ACHN (cell line): Measurements from ENCODE around the gene CELA2A.
"Not testable (repeated sequence)": the region's sequence is repeated elsewhere in the genome, so short reads cannot be mapped to it uniquely, and the experiment has no call there.

ENCODE experiments used
- DNase-seq: peaks from one replicate; pipeline ENCODE4 v3.0.0-alpha.2; 2015
- in situ Hi-C: cut with HindIII; loops from 2 replicates; pipeline ENCODE4 v1.10.0; 2017; ENCODE audit warnings: low sequenced_read_pairs, low pct_ligation_motif_present, low pct_unique_long_range_greater_than_20kb

CELA2A gene

DNA sequence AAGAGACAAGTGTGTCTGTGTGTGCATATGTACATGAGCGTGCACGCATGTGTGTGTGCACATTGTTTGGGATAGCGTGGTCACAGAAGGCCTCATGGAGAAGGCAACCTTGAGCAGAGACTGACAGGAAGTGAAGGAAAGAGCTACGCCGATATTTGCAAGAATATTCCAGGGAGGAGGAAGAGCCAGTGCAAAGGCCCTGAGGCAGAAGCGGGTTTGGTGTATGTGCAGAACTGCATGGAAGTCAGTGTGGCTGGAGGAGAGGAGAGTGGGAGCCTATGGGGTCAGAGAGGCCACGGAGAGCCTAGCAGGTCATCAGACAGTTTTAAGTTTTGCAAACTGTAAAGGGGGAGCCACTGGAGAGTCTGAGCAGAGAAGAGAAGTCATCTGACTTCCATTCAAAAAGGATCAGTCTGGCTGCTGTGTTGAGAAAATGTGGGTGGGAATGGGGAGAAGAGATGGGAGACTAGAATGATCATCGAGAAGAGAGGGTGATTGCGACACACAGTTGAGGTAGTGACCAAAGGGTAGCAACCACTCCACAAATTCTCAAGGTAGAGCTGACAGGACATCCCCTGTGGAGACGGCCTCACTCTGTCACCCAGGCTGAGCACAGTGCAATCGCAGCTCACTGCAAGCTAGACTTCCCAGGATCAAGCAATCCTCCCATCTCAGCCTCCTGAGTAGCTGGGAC is 23.3 kb downstream of the CELA2A start:
- DNase-seq: no peak
- in situ Hi-C loops: no loop called here

DNA sequence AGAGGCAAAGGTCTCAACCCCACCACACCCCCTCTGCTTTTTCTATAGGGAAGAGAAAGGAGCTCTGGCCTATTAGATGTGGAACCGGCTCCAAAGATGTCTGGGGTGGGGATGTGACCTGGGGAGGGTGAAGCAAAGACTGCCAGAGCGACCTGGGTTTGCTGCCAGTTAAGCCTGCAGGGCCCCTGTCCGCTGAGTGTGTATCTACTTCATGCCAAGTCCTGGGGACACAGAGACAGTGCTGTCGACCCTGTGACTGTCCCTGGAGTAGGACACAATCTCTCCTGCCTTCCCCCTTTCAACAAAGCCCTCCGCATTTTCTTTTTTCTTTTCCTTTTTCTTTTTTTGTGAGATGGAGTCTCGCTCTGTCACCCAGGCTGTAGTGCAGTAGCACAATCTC is 25.9 kb downstream of the CELA2A start:
- in situ Hi-C loops, DNase-seq: not testable (repeated sequence)

- DNase-seq, in situ Hi-C loops: not testable (repeated sequence)
These were observed 26.5 kb downstream of the CELA2A start for GRCh38 chr1:15482983-15483543.

GRCh38 chr1:15483971-15484370 is 27.4 kb downstream of the CELA2A start:
- in situ Hi-C loops: no loop called here

DNA sequence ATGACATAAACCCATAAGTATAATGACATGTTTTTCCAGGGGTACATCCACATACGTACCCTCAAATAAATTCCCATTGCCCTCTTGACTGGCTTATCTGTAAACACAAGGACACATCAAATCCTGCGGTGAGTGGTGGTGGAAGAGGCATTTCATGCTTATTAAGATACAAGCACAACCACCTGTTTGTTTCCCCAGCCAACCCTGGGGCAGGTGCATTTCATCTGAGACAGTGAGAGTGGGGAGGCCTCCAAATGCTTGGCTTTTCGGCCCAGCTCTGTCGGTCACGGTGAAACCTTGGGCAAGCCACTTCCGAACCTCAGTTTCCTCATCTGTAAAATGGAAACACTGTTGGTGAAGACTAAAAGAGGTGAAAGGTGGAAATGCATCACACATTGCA is 27.9 kb downstream of the CELA2A start:
- in situ Hi-C loops, DNase-seq: not testable (repeated sequence)

More at GRCh38 chr1:15483971-15484370, 27.4 kb downstream of the CELA2A start:
- no peak for DNase-seq

DNA sequence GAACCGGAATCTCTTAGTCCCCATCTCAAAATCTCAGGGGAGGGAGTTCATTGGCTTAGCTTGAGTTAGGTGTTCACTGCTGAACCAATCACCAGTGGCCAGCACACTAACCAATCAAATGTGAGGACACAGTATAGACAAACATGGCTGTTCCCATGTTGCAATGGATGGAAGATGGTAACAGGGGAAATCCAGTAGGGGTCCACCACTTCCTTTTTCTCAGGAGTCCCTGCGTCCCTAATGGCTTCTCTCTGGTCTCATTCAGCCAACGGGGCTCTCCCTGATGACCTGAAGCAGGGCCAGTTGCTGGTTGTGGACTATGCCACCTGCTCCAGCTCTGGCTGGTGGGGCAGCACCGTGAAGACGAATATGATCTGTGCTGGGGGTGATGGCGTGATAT is 29.1 kb downstream of the CELA2A start:
- in situ Hi-C loops: no loop called here
- DNase-seq: no peak

GRCh38 chr1:15486844-15487610 is 30.5 kb downstream of the CELA2A start:
- in situ Hi-C loops, DNase-seq: not testable (repeated sequence)

- in situ Hi-C loops: no loop called here
These were observed 31.8 kb downstream of the CELA2A start for GRCh38 chr1:15488371-15488770.

GRCh38 chr1:15489052-15489736 is 32.7 kb downstream of the CELA2A start:
- in situ Hi-C loops: no loop called here
- DNase-seq: no peak

More at GRCh38 chr1:15488371-15488770, 31.8 kb downstream of the CELA2A start:
- no peak for DNase-seq

DNA sequence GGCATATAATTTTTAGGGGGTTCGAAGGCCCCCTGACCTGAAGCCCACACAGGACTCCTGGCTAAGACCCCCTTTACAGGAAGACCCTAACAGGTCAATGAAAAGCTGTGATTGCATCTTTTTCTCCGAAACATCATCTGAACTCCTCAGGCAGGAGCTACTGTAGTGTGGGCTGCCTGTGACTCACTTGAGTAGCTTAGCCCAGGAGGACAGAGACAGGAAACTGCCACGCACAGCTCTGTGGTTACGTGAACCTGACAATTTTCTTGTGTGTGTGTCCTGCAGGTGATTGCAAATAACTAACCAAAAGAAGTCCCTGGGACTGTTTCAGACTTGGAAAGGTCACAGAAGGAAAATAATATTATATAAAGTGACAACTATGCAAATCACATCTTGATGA is 34.5 kb downstream of the CELA2A start:
- in situ Hi-C loops, DNase-seq: not testable (repeated sequence)

DNA sequence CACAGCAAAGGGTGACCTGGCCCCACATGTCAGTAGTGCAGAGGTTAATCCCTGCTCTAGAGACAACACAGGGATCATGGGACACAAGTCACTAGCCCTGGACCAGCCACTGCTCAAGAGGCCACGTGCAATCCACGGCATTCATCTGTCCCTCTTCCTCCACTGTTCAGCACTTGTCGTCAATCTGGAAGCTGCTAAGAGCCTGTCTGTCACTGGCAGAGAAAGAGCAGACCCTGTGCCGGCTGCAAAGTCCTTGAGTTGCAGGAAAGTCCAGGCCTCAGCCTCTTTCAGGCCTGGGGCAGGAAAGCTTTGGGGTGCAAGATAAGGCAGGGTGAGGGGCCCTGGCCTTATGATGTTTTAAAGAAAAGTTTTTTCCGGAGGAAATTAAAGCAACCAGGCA is 36.1 kb downstream of the CELA2A start:
- no peak for DNase-seq
- in situ Hi-C loops: no loop called here

DNA sequence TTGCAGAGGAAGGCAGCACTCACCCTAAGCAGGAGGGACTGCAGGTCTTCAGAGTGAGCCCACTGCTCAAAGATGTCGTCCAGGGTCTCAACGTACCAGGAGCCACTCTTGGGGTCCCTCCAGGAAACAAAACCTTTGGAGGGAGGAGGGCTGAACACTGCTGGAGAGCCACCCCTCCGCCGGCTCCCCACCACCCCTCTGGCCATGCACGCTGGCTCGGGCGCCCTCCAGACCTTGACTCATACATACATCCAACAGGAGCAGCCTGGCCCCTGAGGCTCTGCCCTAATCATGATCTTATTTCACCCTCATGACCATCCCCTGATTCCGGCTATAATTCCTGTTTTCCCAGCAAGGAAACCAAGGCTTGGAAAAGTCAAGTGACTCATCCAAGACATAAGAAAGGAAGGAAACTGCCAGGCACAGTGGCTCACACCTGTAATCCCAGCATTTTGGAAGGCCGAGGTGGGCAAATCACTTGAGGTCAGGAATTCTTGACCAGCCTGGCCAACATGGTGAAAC is 37.4 kb downstream of the CELA2A start:
- DNase-seq: no peak
- in situ Hi-C loops: no loop called here

DNA sequence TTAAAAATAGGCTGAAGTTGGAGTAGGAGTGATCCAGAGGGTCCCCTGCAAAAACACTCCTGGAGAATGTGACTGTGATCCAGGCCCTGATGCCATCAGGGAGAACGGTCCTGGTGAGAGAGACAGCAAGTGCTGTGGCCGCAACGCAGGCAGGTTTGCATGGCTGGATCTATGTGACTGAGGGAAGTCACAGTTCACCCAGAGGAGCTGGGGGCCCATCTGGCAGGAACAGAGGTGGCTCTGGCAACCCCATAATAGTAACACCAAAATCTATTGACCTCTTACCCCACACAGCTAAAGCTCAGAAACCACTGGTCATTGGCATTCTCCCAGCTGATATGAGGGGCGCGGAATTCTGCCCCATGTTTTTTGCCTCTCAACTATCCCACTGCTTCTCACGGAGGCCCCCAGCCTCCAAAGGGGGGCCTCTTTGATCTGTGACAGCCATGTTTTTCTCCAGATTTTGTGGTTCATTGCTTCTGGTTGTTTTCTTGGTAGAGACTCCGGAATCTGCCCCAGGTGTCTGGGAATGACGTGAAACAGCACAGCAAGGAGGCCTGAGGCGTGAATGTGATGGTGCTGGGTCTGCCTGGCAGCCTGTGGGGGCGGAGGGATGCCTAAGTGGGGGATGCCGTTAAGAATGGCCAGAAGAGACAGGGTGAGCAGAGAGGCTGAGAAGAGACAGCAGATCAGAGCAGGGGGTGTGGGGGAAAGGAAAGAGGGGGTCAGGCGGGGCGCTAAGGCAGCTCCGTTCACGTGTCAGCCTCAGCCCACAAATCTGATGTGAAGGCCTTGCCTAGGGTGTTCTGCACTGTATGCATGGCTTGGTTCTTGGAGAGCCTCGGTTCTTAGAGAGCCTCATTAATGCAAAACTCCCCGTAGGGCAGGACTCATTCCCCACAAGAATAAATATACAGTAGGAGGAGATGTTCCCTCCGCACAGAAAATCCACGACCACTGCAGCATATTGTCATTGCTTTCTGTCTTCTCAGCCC is 43.9 kb downstream of the CELA2A start:
- in situ Hi-C loops: no loop called here
- no peak for DNase-seq

DNA sequence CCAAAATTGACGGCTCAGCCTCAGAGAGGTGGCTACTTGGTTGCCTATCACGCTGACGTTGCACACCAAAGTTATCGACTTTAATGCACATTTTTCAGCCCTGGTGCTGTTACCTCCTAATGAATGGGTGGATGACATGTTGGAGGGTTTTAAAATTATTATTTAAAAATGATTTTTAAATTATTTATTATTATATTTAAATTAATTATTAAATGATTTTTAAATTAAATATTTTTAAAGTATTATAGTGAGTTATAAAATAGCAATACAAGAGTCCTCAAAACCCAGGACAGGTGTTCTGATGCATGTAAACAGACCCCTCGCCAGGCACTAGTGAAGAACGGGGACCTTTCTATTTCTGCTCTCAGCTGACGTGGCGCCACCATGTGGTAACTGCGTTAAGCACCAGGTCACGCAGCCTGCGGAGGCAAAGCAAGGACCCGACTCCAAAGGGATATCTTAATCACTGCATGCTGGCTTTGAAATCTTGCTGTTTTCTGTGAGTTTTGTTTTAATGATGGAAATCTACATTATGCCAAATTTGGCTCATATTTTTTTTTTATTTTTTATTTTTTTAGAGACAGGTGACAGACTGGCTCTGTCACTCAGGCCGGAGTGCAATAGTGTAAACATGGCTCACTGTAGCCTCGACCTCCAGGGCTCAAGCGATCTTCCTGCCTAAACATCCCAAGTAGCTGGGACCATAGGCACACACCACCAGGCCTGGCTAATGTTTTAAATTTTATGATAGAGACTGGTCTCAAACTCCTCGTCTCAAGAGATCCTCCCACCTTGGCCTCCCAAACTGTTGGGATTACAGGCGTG is 44.9 kb downstream of the CELA2A start:
- peak; percentile 50 for DNase-seq
- in situ Hi-C loops: no loop called here

GRCh38 chr1:15504436-15504835 is 47.9 kb downstream of the CELA2A start:
- in situ Hi-C loops: no loop called here
- DNase-seq: no peak

- in situ Hi-C loops: no loop called here
- no peak for DNase-seq
These were observed 50.3 kb downstream of the CELA2A start for GRCh38 chr1:15506831-15507230.

DNA sequence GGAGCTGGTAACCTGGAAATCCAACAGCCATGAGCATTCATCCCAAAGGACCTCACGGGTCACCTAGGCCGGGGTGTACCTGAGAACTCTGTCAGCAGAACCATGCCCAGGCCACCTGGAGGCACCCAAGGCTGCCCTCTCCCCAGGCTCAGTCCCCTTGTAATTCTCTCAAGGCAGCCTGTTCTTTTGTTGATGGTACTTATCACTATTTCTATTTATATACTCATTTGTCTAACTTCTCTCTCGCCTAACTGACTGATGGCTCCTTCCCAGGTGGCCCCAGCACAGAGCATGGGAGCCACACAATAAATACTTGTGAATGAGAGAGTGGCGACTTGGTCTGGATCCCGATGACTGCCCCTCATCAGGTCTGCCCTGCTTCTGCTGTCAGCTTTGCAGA is 50.7 kb downstream of the CELA2A start:
- in situ Hi-C loops: no loop called here
- no peak for DNase-seq
